Trophoblast cell (in vitro differentiated cells and primary cell): ENCODE measurements around the gene TMEM179.

Experiments used
- DNase-seq, 2 donors: peaks; one replicate each; pipeline ENCODE4 v3.0.0-alpha.2; 2016
- H2AFZ ChIP-seq: 2 replicates; pipeline ENCODE4 v1.6.1; 2013; ENCODE audit warnings: low read length, moderate library complexity, mild to moderate bottlenecking; ENCODE audit not compliant: insufficient read depth, poor library complexity
- H2AK5ac ChIP-seq: 2 replicates; pipeline ENCODE4 v1.6.1; 2013; ENCODE audit warnings: mild to moderate bottlenecking, low read length
- H2BK120ac ChIP-seq: 2 replicates; pipeline ENCODE4 v1.6.1; 2013; ENCODE audit warnings: low read length, mild to moderate bottlenecking, moderate library complexity; ENCODE audit not compliant: insufficient read depth, poor library complexity
- H2BK12ac ChIP-seq: 2 replicates; pipeline ENCODE4 v1.6.1; 2013; ENCODE audit warnings: mild to moderate bottlenecking, low read length, moderate library complexity
- H2BK5ac ChIP-seq: 2 replicates; pipeline ENCODE4 v1.6.1; 2013; ENCODE audit warnings: low read length, low read depth, moderate library complexity, mild to moderate bottlenecking; ENCODE audit not compliant: poor library complexity
- H3K14ac ChIP-seq: 2 replicates; pipeline ENCODE4 v1.6.1; 2013; ENCODE audit warnings: mild to moderate bottlenecking, low read length
- H3K18ac ChIP-seq: 2 replicates; pipeline ENCODE4 v1.6.1; 2013; ENCODE audit warnings: mild to moderate bottlenecking, low read length
- H3K23ac ChIP-seq: 2 replicates; pipeline ENCODE4 v1.6.1; 2013; ENCODE audit warnings: low read length
- H3K27ac ChIP-seq: 2 replicates; pipeline ENCODE4 v1.5.1; 2013; ENCODE audit warnings: low read depth, mild to moderate bottlenecking, inconsistent platforms, low read length, moderate library complexity
- H3K27me3 ChIP-seq: 2 replicates; pipeline ENCODE4 v1.6.1; 2013; ENCODE audit warnings: inconsistent platforms, mild to moderate bottlenecking, low read length, moderate library complexity; ENCODE audit not compliant: insufficient read depth
- H3K36me3 ChIP-seq, 2 experiments: 1 replicate in 1 of 2; 2 replicates in 1 of 2; pipeline ENCODE4 v1.6.1; 2013; ENCODE audit warnings: low read length in 2 of 2, mild to moderate bottlenecking in 2 of 2, moderate library complexity in 1 of 2; ENCODE audit not compliant: insufficient read depth in 2 of 2, control insufficient read depth in 1 of 2
- H3K4ac ChIP-seq: 2 replicates; pipeline ENCODE4 v1.6.1; 2013; ENCODE audit warnings: low read depth, mild to moderate bottlenecking, low read length, moderate library complexity
- H3K4me1 ChIP-seq, 2 experiments: 1 replicate in 1 of 2; 2 replicates in 1 of 2; pipeline ENCODE4 v1.6.1; 2013; ENCODE audit warnings: low read length in 2 of 2, mild to moderate bottlenecking in 2 of 2, moderate library complexity in 1 of 2; ENCODE audit not compliant: insufficient read depth in 2 of 2, control insufficient read depth in 1 of 2
- H3K4me2 ChIP-seq: 2 replicates; pipeline ENCODE4 v1.6.1; 2013; ENCODE audit warnings: inconsistent platforms, mild to moderate bottlenecking, low read length, moderate library complexity
- H3K4me3 ChIP-seq: 2 replicates; pipeline ENCODE4 v1.5.1; 2013; ENCODE audit warnings: mild to moderate bottlenecking, low read depth, low read length, inconsistent platforms
- H3K79me1 ChIP-seq: one replicate; pipeline ENCODE4 v1.6.1; 2013; ENCODE audit warnings: low read length
- H3K79me2 ChIP-seq: 2 replicates; pipeline ENCODE4 v1.6.1; 2013; ENCODE audit warnings: low read length, mild to moderate bottlenecking; ENCODE audit not compliant: control insufficient read depth, insufficient read depth, poor library complexity
- H3K9ac ChIP-seq: 2 replicates; pipeline ENCODE4 v1.6.1; 2013; ENCODE audit warnings: mild to moderate bottlenecking, low read length
- H3K9me3 ChIP-seq: 2 replicates; pipeline ENCODE4 v1.6.1; 2013; ENCODE audit warnings: low read depth, mild to moderate bottlenecking, control low read depth, inconsistent platforms, low read length; ENCODE audit not compliant: insufficient read depth
- H4K12ac ChIP-seq: 2 replicates; pipeline ENCODE4 v1.6.1; 2013; ENCODE audit warnings: low read depth, mild to moderate bottlenecking, low read length, moderate library complexity
- H4K8ac ChIP-seq: 2 replicates; pipeline ENCODE4 v1.6.1; 2013; ENCODE audit warnings: low read depth, mild to moderate bottlenecking, low read length, moderate library complexity
- H4K91ac ChIP-seq: one replicate; pipeline ENCODE4 v1.6.1; 2013; ENCODE audit warnings: low read depth, mild to moderate bottlenecking, low read length, moderate library complexity
- WGBS: extraction: QIAGEN DNeasy Blood & Tissue Kit; methylation state at CpG from one replicate; pipeline ENCODE4 v1.1.7; 2013; ENCODE audit warnings: missing lambda C conversion rate; ENCODE audit not compliant: insufficient read length, insufficient coverage; ENCODE audit errors: extremely low coverage; 5-methylcytosine and 5-hydroxymethylcytosine counted together

The TMEM179 gene

GRCh38 chr14:104611881-104612280 is 7.3 kb upstream of the TMEM179 start:
- H2AFZ ChIP-seq, result no peak overlapping the region
- no peak overlapping the region for H2BK120ac ChIP-seq
- no peak overlapping the region for H2BK5ac ChIP-seq
- no peak overlapping the region for H4K91ac ChIP-seq
- no peak overlapping the region for H3K18ac ChIP-seq
- no peaks in the 10 kb centered on the region for H3K79me2 ChIP-seq
- no peak overlapping the region for H3K27ac ChIP-seq
- no peak overlapping the region for H3K4ac ChIP-seq
- no peaks in the 10 kb centered on the region for H3K36me3 ChIP-seq
- no peak overlapping the region for H3K4me2 ChIP-seq
- no peak overlapping the region for H3K14ac ChIP-seq
- H3K27me3 ChIP-seq, result no peaks in the 10 kb centered on the region
- no peak overlapping the region for H4K8ac ChIP-seq
- H3K79me1 ChIP-seq, result no peaks in the 10 kb centered on the region
- no peak overlapping the region for H4K12ac ChIP-seq
- H2AK5ac ChIP-seq, result no peak overlapping the region
- no CpG with 5 or more reads among the region's 8 CpGs for WGBS
- no peak overlapping the region for H3K23ac ChIP-seq
- H3K9me3 ChIP-seq, result peaks cover 9% of the 10 kb centered on the region
- H3K9ac ChIP-seq, result no peak overlapping the region
- DNase-seq, result no peak
- H2BK12ac ChIP-seq, result no peak overlapping the region
- no peaks in the 10 kb centered on the region for H3K4me1 ChIP-seq
- H3K4me3 ChIP-seq, result no peak overlapping the region

GRCh38 chr14:104610749-104611310 is 6.3 kb upstream of the TMEM179 start:
- Histone ChIP-seq H3K27ac (no peak overlapping the region), H4K8ac (no peak overlapping the region), H2AK5ac (no peak overlapping the region), H3K23ac (no peak overlapping the region), H3K79me1 (no peaks in the 10 kb centered on the region), H3K4me1 (no peaks in the 10 kb centered on the region), H3K4me2 (no peak overlapping the region), H3K4me3 (no peak overlapping the region), H2BK120ac (no peak overlapping the region), H4K91ac (no peak overlapping the region), H3K14ac (no peak overlapping the region), H3K27me3 (no peaks in the 10 kb centered on the region), H4K12ac (no peak overlapping the region), H3K9me3 (peaks cover 9% of the 10 kb centered on the region), H3K4ac (no peak overlapping the region), H3K18ac (no peak overlapping the region), H2AFZ (no peak overlapping the region), H3K9ac (no peak overlapping the region), H2BK5ac (no peak overlapping the region), H2BK12ac (no peak overlapping the region), H3K79me2 (no peaks in the 10 kb centered on the region), H3K36me3 (no peaks in the 10 kb centered on the region)
- no peak for DNase-seq
- WGBS, result no CpG with 5 or more reads among the region's 4 CpGs

- Histone ChIP-seq H4K8ac (no peak overlapping the region), H3K9me3 (peaks cover 9% of the 10 kb centered on the region), H3K14ac (no peak overlapping the region), H2BK120ac (no peak overlapping the region), H3K27me3 (peaks cover 5% of the 10 kb centered on the region), H4K12ac (no peak overlapping the region), H3K4me2 (no peak overlapping the region), H3K36me3 (no peaks in the 10 kb centered on the region), H4K91ac (no peak overlapping the region), H2AK5ac (no peak overlapping the region), H3K23ac (no peak overlapping the region), H2BK12ac (no peak overlapping the region), H3K18ac (no peak overlapping the region), H3K9ac (no peak overlapping the region), H3K4ac (no peak overlapping the region), H3K4me3 (no peak overlapping the region), H3K79me1 (no peaks in the 10 kb centered on the region), H3K27ac (no peak overlapping the region), H2BK5ac (no peak overlapping the region), H3K4me1 (no peaks in the 10 kb centered on the region), H3K79me2 (no peaks in the 10 kb centered on the region), H2AFZ (no peak overlapping the region)
- no peak for DNase-seq
- no CpG with 5 or more reads among the region's 7 CpGs for WGBS
Observed at GRCh38 chr14:104609666-104610065, 5.1 kb upstream of the TMEM179 start.

GRCh38 chr14:104603711-104604401 is 716 bp downstream of the TMEM179 start:
- DNase-seq, result no peak
- Histone ChIP-seq H3K79me1 (no peaks in the 10 kb centered on the region), H3K27ac (no peak overlapping the region), H2BK12ac (no peak overlapping the region), H3K4me3 (no peak overlapping the region), H3K18ac (no peak overlapping the region), H4K91ac (no peak overlapping the region), H3K36me3 (no peaks in the 10 kb centered on the region), H3K9ac (no peak overlapping the region), H4K8ac (no peak overlapping the region), H3K4me2 (no peak overlapping the region), H3K4me1 (peaks cover 0 to 3% of the 10 kb centered on the region in 2 experiments), H3K79me2 (no peaks in the 10 kb centered on the region), H2BK120ac (no peak overlapping the region), H3K4ac (no peak overlapping the region), H2BK5ac (no peak overlapping the region), H4K12ac (no peak overlapping the region), H3K23ac (no peak overlapping the region), H3K27me3 (peaks cover 17% of the 10 kb centered on the region), H2AFZ (no peak overlapping the region), H2AK5ac (no peak overlapping the region), H3K14ac (no peak overlapping the region), H3K9me3 (peaks cover 4% of the 10 kb centered on the region)
- no CpG with 5 or more reads among the region's 32 CpGs for WGBS
